Neural cell (in vitro differentiated cells): Measurements from ENCODE around the gene MSI1. TPM values are rescaled to one million over a fixed set of nuclear protein-coding genes. Genes with fewer than 3 reads are reported as not detected.
A peak's percentile ranks its signal among the peaks of the same experiment; 100 is the strongest.

Experiments
- H2AFZ ChIP-seq: fragments of 200-600, 300-800 bp; sonication (generic), shearing (Covaris generic); 2 replicates; pipeline ENCODE4 v1.6.0; 2014; ENCODE audit warnings: low read depth, mild to moderate bottlenecking, antibody characterized with exemption, low read length, moderate library complexity
- H3F3A ChIP-seq: fragments of 200-600 bp; shearing (Covaris generic); 2 replicates; pipeline ENCODE4 v1.6.1; 2016; ENCODE audit warnings: mild to moderate bottlenecking, moderate library complexity, mixed read lengths, antibody characterized with exemption, low read length; ENCODE audit not compliant: insufficient read depth, poor library complexity, severe bottlenecking
- H3K27ac ChIP-seq: fragments of 200-600, 300-800 bp; sonication (generic), shearing (Covaris generic); 2 replicates; pipeline ENCODE4 v1.5.1; 2014; ENCODE audit warnings: mild to moderate bottlenecking, low read length, moderate library complexity
- H3K27me3 ChIP-seq: fragments of 300-800, 200-600 bp; sonication (generic), shearing (Covaris generic); 2 replicates; pipeline ENCODE4 v1.6.0; 2014; ENCODE audit warnings: mild to moderate bottlenecking, low read depth, low read length, moderate library complexity; ENCODE audit not compliant: insufficient read depth
- H3K36me3 ChIP-seq: fragments of 300-800, 200-600 bp; sonication (generic), shearing (Covaris generic); 2 replicates; pipeline ENCODE4 v1.5.1; 2014; ENCODE audit warnings: mild to moderate bottlenecking, antibody characterized with exemption, low read length, moderate library complexity; ENCODE audit not compliant: insufficient read depth
- H3K4me2 ChIP-seq: fragments of 300-800, 200-600 bp; sonication (generic), shearing (Covaris generic); 2 replicates; pipeline ENCODE4 v1.6.0; 2014; ENCODE audit warnings: mild to moderate bottlenecking, low read length
- H3K4me3 ChIP-seq: fragments of 300-800, 200-600 bp; sonication (generic), shearing (Covaris generic); 2 replicates; pipeline ENCODE4 v1.5.1; 2014; ENCODE audit warnings: mild to moderate bottlenecking, low read length, moderate library complexity
- H3K79me2 ChIP-seq: fragments of 200-600 bp; shearing (Covaris generic); replicated peaks from 2 replicates; pipeline ENCODE4 v1.6.0; 2014; ENCODE audit warnings: mild to moderate bottlenecking, low read length, moderate library complexity; ENCODE audit not compliant: insufficient read depth
- H3K9ac ChIP-seq: fragments of 300-800, 200-600 bp; sonication (generic), shearing (Covaris generic); 2 replicates; pipeline ENCODE4 v1.6.1; 2016; ENCODE audit warnings: mild to moderate bottlenecking, low read length, mixed read lengths
- H3K9me2 ChIP-seq: fragments of 200-600 bp; shearing (Covaris generic); 2 replicates; pipeline ENCODE4 v1.6.1; 2016; ENCODE audit warnings: mild to moderate bottlenecking, low read length, mixed read lengths; ENCODE audit not compliant: insufficient read depth
- H3K9me3 ChIP-seq: fragments of 200-600, 300-800 bp; sonication (generic), shearing (Covaris generic); 2 replicates; pipeline ENCODE4 v1.6.1; 2016; ENCODE audit warnings: mild to moderate bottlenecking, mixed run types, low read length, moderate library complexity, mixed read lengths
- H4K20me1 ChIP-seq: fragments of 200-600 bp; shearing (Covaris generic); 2 replicates; pipeline ENCODE4 v1.6.1; 2016; ENCODE audit warnings: mild to moderate bottlenecking, mixed run types; ENCODE audit not compliant: insufficient read depth
- EP300 ChIP-seq: fragments of 450-650 bp; conservative IDR thresholded peaks from 2 replicates; pipeline ENCODE4 v1.6.1; 2014; ENCODE audit warnings: antibody characterized with exemption, mild to moderate bottlenecking, moderate library complexity; ENCODE audit not compliant: poor library complexity, severe bottlenecking
- EZH2 ChIP-seq: fragments of 200-600, 300-800 bp; shearing (Covaris generic), sonication (generic); IDR thresholded peaks from 2 replicates; pipeline ENCODE4 v1.6.1; 2014; ENCODE audit warnings: antibody characterized with exemption, low read length, borderline replicate concordance, mild to moderate bottlenecking; ENCODE audit not compliant: insufficient read depth, poor library complexity, severe bottlenecking
- MXI1 ChIP-seq: fragments of 450-650 bp; conservative IDR thresholded peaks from 2 replicates; pipeline ENCODE4 v1.6.1; 2014; ENCODE audit warnings: antibody characterized with exemption, mild to moderate bottlenecking; ENCODE audit not compliant: poor library complexity, severe bottlenecking
- POLR2AphosphoS5 ChIP-seq: IDR thresholded peaks from 2 replicates; pipeline ENCODE4 v1.6.1; 2012
- RAD21 ChIP-seq: fragments of 450-650 bp; conservative IDR thresholded peaks from 2 replicates; pipeline ENCODE4 v1.6.1; 2014; ENCODE audit warnings: antibody characterized with exemption, mild to moderate bottlenecking, moderate library complexity
- REST ChIP-seq: IDR thresholded peaks from 2 replicates; pipeline ENCODE4 v1.6.1; 2012; ENCODE audit warnings: borderline replicate concordance
- SMC3 ChIP-seq: fragments of 450-650 bp; conservative IDR thresholded peaks from 2 replicates; pipeline ENCODE4 v1.6.1; 2014; ENCODE audit warnings: antibody characterized with exemption, mild to moderate bottlenecking, moderate library complexity; ENCODE audit not compliant: poor library complexity
- TAF1 ChIP-seq: IDR thresholded peaks from 2 replicates; pipeline ENCODE4 v1.6.1; 2012; ENCODE audit warnings: low read depth
- polyA plus RNA-seq: library from polyadenylated mRNA; depleted of rRNA; stranded (reverse); fragments of >200 nt; gene quantifications from 2 replicates; pipeline ENCODE4 v1.2.3, GENCODE V29; 2014
- TF ChIP-seq, protein P1 (sequence below): fragments of 450-650 bp; IDR thresholded peaks from 2 replicates; pipeline ENCODE4 v1.5.1; 2014; ENCODE audit warnings: antibody characterized with exemption, mild to moderate bottlenecking, moderate library complexity; ENCODE audit not compliant: poor library complexity, severe bottlenecking

MSI1 gene
- polyA plus RNA-seq, 1 donor from 2014 or later, result 7.5 TPM

- TF ChIP-seq EZH2 (no peak), REST (no peak), POLR2AphosphoS5 (no peak)
- Histone ChIP-seq H3K27me3 (no peaks in the 10 kb centered on the region), H4K20me1 (no peaks in the 10 kb centered on the region), H3K27ac (no peak overlapping the region), H3K36me3 (no peaks in the 10 kb centered on the region), H3K9ac (no peak overlapping the region), H3F3A (no peaks in the 10 kb centered on the region), H3K79me2 (no peaks in the 10 kb centered on the region), H3K9me2 (no peaks in the 10 kb centered on the region), H2AFZ (no peak overlapping the region), H3K4me2 (no peak overlapping the region), H3K9me3 (no peaks in the 10 kb centered on the region), H3K4me3 (no peak overlapping the region)
Measured at GRCh38 chr12:120416490-120417216, 47.7 kb upstream of the MSI1 start.

- H3K9ac ChIP-seq, result peak overlapping the region; percentile 3
- no peaks in the 10 kb centered on the region for H3K9me3 ChIP-seq
- H3K9me2 ChIP-seq, result no peaks in the 10 kb centered on the region
- H4K20me1 ChIP-seq, result no peaks in the 10 kb centered on the region
- H3K27ac ChIP-seq, result no peak overlapping the region
- H2AFZ ChIP-seq, result peak overlapping the region; percentile 33
- H3F3A ChIP-seq, result no peaks in the 10 kb centered on the region
- H3K4me3 ChIP-seq, result no peak overlapping the region
- no peaks in the 10 kb centered on the region for H3K36me3 ChIP-seq
- no peak overlapping the region for H3K4me2 ChIP-seq
- TF ChIP-seq MXI1 (no peak), TAF1 (no peak), EZH2 (no peak), EP300 (no peak), SMC3 (no peak), REST (no peak), RAD21 (no peak), POLR2AphosphoS5 (no peak)
- TF ChIP-seq, protein P1, sequence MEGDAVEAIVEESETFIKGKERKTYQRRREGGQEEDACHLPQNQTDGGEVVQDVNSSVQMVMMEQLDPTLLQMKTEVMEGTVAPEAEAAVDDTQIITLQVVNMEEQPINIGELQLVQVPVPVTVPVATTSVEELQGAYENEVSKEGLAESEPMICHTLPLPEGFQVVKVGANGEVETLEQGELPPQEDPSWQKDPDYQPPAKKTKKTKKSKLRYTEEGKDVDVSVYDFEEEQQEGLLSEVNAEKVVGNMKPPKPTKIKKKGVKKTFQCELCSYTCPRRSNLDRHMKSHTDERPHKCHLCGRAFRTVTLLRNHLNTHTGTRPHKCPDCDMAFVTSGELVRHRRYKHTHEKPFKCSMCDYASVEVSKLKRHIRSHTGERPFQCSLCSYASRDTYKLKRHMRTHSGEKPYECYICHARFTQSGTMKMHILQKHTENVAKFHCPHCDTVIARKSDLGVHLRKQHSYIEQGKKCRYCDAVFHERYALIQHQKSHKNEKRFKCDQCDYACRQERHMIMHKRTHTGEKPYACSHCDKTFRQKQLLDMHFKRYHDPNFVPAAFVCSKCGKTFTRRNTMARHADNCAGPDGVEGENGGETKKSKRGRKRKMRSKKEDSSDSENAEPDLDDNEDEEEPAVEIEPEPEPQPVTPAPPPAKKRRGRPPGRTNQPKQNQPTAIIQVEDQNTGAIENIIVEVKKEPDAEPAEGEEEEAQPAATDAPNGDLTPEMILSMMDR, result no peak
- no peaks in the 10 kb centered on the region for H3K79me2 ChIP-seq
- H3K27me3 ChIP-seq, result no peaks in the 10 kb centered on the region
Measured at GRCh38 chr12:120413901-120414695, 45.1 kb upstream of the MSI1 start.
